SK-N-SH treated with all-trans-retinoic acid at 6 μM for 48 hours (cell line): Measurements from ENCODE around the gene AGPAT3.

Experiments
- ATAC-seq: fragments of 200-7000 bp; cut with Tn5 transposase; 3 replicates; pipeline ENCODE4 v1.9.1; 2020; ENCODE audit warnings: mild to moderate bottlenecking, moderate library complexity
- ARNTL ChIP-seq: fragments of 450-650 bp; formaldehyde crosslinking; IDR thresholded peaks from 2 replicates; pipeline ENCODE4 v1.5.0; 2020; ENCODE audit warnings: low read depth, mild to moderate bottlenecking, moderate library complexity, borderline replicate concordance
- BACH2 ChIP-seq: fragments of 250-450 bp; sonication (Bioruptor Pico); IDR thresholded peaks from 2 replicates; pipeline ENCODE4 v1.9.0; 2021; ENCODE audit warnings: mild to moderate bottlenecking, borderline replicate concordance
- CREB5 ChIP-seq: fragments of 250-450 bp; sonication (Bioruptor Pico); IDR thresholded peaks from 2 replicates; pipeline ENCODE4 v1.5.1; 2020; ENCODE audit warnings: low read depth, mild to moderate bottlenecking, moderate library complexity
- CSDC2 ChIP-seq: fragments of 250-450 bp; sonication (Bioruptor Pico); IDR thresholded peaks from 2 replicates; pipeline ENCODE4 v1.5.0; 2020; ENCODE audit warnings: mild to moderate bottlenecking, moderate library complexity
- CSRNP3 ChIP-seq: fragments of 250-450 bp; sonication (Bioruptor Pico); IDR thresholded peaks from 2 replicates; pipeline ENCODE4 v1.5.1; 2021; ENCODE audit warnings: mild to moderate bottlenecking, moderate library complexity
- ESRRG ChIP-seq: fragments of 250-450 bp; sonication (Bioruptor Pico); IDR thresholded peaks from 2 replicates; pipeline ENCODE4 v1.6.1; 2021; ENCODE audit warnings: mild to moderate bottlenecking
- GLIS3 ChIP-seq: fragments of 250-450 bp; sonication (Bioruptor Pico); IDR thresholded peaks from 2 replicates; pipeline ENCODE4 v1.5.0; 2020; ENCODE audit warnings: mild to moderate bottlenecking, moderate library complexity
- ISL1 ChIP-seq: fragments of 250-450 bp; sonication (Bioruptor Pico); IDR thresholded peaks from 2 replicates; pipeline ENCODE4 v2.1.2; 2022; ENCODE audit warnings: mild to moderate bottlenecking, moderate library complexity
- OSR1 ChIP-seq: fragments of 250-450 bp; sonication (Bioruptor Pico); IDR thresholded peaks from 2 replicates; pipeline ENCODE4 v1.8.0; 2022; ENCODE audit warnings: moderate library complexity, mild to moderate bottlenecking, inconsistent platforms
- PATZ1 ChIP-seq: fragments of 250-450 bp; sonication (Bioruptor Pico); IDR thresholded peaks from 2 replicates; pipeline ENCODE4 v1.8.0; 2020; ENCODE audit warnings: mild to moderate bottlenecking, moderate library complexity, borderline replicate concordance
- POU6F1 ChIP-seq: fragments of 250-450 bp; sonication (Bioruptor Pico); IDR thresholded peaks from 2 replicates; pipeline ENCODE4 v1.8.0; 2021; ENCODE audit warnings: low read depth, mild to moderate bottlenecking, moderate library complexity, borderline replicate concordance
- PPARA ChIP-seq: fragments of 250-450 bp; sonication (Bioruptor Pico); IDR thresholded peaks from 2 replicates; pipeline ENCODE4 v1.5.0; 2020; ENCODE audit warnings: mild to moderate bottlenecking, borderline replicate concordance
- RARB ChIP-seq: fragments of 250-450 bp; sonication (Bioruptor Pico); IDR thresholded peaks from 2 replicates; pipeline ENCODE4 v1.8.0; 2021; ENCODE audit warnings: mild to moderate bottlenecking, moderate library complexity
- SNAI2 ChIP-seq: fragments of 250-450 bp; sonication (Bioruptor Pico); IDR thresholded peaks from 2 replicates; pipeline ENCODE4 v1.5.0; 2020; ENCODE audit warnings: mild to moderate bottlenecking, moderate library complexity
- TCF4 ChIP-seq: fragments of 250-450 bp; sonication (Bioruptor Pico); IDR thresholded peaks from 2 replicates; pipeline ENCODE4 v1.8.0; 2021; ENCODE audit warnings: mild to moderate bottlenecking, moderate library complexity, borderline replicate concordance
- TOX ChIP-seq: fragments of 250-450 bp; sonication (Bioruptor Pico); IDR thresholded peaks from 2 replicates; pipeline ENCODE4 v1.8.0; 2021; ENCODE audit warnings: mild to moderate bottlenecking, moderate library complexity, borderline replicate concordance
- TSHZ2 ChIP-seq: fragments of 250-450 bp; sonication (Bioruptor Pico); IDR thresholded peaks from 2 replicates; pipeline ENCODE4 v1.5.0; 2020; ENCODE audit warnings: mild to moderate bottlenecking, moderate library complexity
- ZC3H10 ChIP-seq: fragments of 250-450 bp; sonication (Bioruptor Pico); IDR thresholded peaks from 2 replicates; pipeline ENCODE4 v1.5.1; 2021; ENCODE audit warnings: mild to moderate bottlenecking, moderate library complexity
- ZFP3 ChIP-seq: fragments of 250-450 bp; sonication (Bioruptor Pico); IDR thresholded peaks from 2 replicates; pipeline ENCODE4 v1.5.0; 2020; ENCODE audit warnings: mild to moderate bottlenecking, moderate library complexity
- ZFP30 ChIP-seq: fragments of 450-650 bp; formaldehyde crosslinking; IDR thresholded peaks from 2 replicates; pipeline ENCODE4 v1.5.0; 2022; ENCODE audit warnings: mild to moderate bottlenecking, moderate library complexity
- ZNF565 ChIP-seq: fragments of 450-650 bp; formaldehyde crosslinking; conservative IDR thresholded peaks from 2 replicates; pipeline ENCODE4 v1.5.0; 2020; ENCODE audit warnings: low read depth, mild to moderate bottlenecking, moderate library complexity
- ZNF70 ChIP-seq: fragments of 450-650 bp; formaldehyde crosslinking; IDR thresholded peaks from 2 replicates; pipeline ENCODE4 v1.5.0; 2020; ENCODE audit warnings: mild to moderate bottlenecking, moderate library complexity

Gene AGPAT3

GRCh38 chr21:43906585-43907370 lies 41.8 kb downstream of the AGPAT3 start:
- no peak for TF ChIP-seq ZNF70 (CRISPR knock-in tag)
- TF ChIP-seq SNAI2 (CRISPR knock-in tag): no peak
- no peak for TF ChIP-seq POU6F1 (CRISPR knock-in tag)
- no peak for TF ChIP-seq GLIS3 (CRISPR knock-in tag)
- no peak for TF ChIP-seq TCF4 (CRISPR knock-in tag)
- TF ChIP-seq CSRNP3 (CRISPR knock-in tag): no peak
- no peak for TF ChIP-seq CSDC2
- TF ChIP-seq TSHZ2 (CRISPR knock-in tag): no peak
- no peak for TF ChIP-seq PPARA (CRISPR knock-in tag)
- no peak for TF ChIP-seq ESRRG
- TF ChIP-seq, all 23 proteins: peak for 0

GRCh38 chr21:43907751-43908150 lies 42.7 kb downstream of the AGPAT3 start:
- TF ChIP-seq ARNTL (CRISPR knock-in tag): no peak
- no peak for TF ChIP-seq OSR1 (CRISPR knock-in tag)
- no peak for TF ChIP-seq BACH2 (CRISPR knock-in tag)
- TF ChIP-seq GLIS3 (CRISPR knock-in tag): no peak
- TF ChIP-seq ESRRG: no peak
- no peak for TF ChIP-seq RARB (CRISPR knock-in tag)
- no peak for TF ChIP-seq ISL1 (CRISPR knock-in tag)
- TF ChIP-seq ZC3H10 (CRISPR knock-in tag): no peak
- no peak for TF ChIP-seq ZNF70 (CRISPR knock-in tag)
- no peak for TF ChIP-seq CSDC2
- TF ChIP-seq TOX (CRISPR knock-in tag): no peak
- TF ChIP-seq ZFP30 (CRISPR knock-in tag): no peak
- TF ChIP-seq SNAI2 (CRISPR knock-in tag): no peak
- no peak for TF ChIP-seq POU6F1 (CRISPR knock-in tag)
- no peak for TF ChIP-seq PATZ1 (CRISPR knock-in tag)
- no peak for ATAC-seq

More at GRCh38 chr21:43906585-43907370, 41.8 kb downstream of the AGPAT3 start:
- ATAC-seq: no peak

GRCh38 chr21:43908167-43908566 lies 43.1 kb downstream of the AGPAT3 start:
- TF ChIP-seq CREB5 (CRISPR knock-in tag): no peak
- no peak for TF ChIP-seq ZNF565 (CRISPR knock-in tag)
- no peak for TF ChIP-seq PPARA (CRISPR knock-in tag)
- no peak for TF ChIP-seq OSR1 (CRISPR knock-in tag)
- TF ChIP-seq SNAI2 (CRISPR knock-in tag): no peak
- TF ChIP-seq RARB (CRISPR knock-in tag): no peak
- no peak for TF ChIP-seq TCF4 (CRISPR knock-in tag)
- no peak for TF ChIP-seq ZNF70 (CRISPR knock-in tag)
- no peak for TF ChIP-seq ARNTL (CRISPR knock-in tag)
- TF ChIP-seq POU6F1 (CRISPR knock-in tag): no peak
- no peak for TF ChIP-seq ZFP3 (CRISPR knock-in tag)
- no peak for TF ChIP-seq CSDC2
- no peak for TF ChIP-seq CSRNP3 (CRISPR knock-in tag)
- TF ChIP-seq, all 23 proteins: peak for 0
- no peak for ATAC-seq
